Stimulated activated CD4-positive, alpha-beta T cell treated with anti-CD3 and anti-CD28 coated beads, Interleukin-1b, Interleukin-23, amount 100 ng/mL, for 48 hours (primary cell): ENCODE measurements around the gene TTC16.

Experiments used
- DNase-seq: peaks from one replicate; pipeline ENCODE4 v3.0.0-alpha.2; 2020

TTC16 gene

DNA sequence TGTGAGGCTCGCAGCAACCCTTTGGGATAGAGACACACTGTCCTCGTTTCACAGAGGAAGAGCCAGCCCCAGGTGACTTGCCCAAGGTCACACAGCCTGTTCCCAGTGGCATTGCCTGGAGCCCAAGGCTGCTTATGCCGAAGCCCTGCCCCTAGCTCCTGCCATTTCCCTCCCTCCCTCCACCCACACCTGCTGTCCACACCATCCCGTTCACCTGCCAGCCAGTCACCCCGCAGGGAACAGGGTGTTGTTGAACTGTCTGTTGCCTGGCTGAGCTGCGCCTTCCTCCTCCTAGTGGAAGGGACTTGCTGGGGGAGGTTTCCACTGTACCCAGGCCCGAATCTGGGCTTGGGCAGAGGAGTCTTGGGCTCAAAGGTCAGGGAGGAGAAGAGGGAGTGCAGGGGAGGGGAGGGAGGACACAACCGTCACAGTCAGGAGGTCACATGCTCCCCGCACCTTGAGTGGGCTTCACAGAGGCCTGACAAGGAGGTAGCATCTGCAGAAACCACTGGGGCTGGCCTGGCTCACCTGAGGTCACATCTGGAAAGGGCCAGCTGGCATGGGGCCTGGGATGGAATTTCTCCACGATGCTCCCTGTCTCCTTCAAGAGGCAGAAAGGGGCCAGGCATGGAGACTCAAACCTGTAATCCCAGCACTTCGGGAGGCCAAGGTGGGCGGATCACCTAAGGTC, 6.3 kb downstream of the TTC16 start:
- DNase-seq: no peak

DNA sequence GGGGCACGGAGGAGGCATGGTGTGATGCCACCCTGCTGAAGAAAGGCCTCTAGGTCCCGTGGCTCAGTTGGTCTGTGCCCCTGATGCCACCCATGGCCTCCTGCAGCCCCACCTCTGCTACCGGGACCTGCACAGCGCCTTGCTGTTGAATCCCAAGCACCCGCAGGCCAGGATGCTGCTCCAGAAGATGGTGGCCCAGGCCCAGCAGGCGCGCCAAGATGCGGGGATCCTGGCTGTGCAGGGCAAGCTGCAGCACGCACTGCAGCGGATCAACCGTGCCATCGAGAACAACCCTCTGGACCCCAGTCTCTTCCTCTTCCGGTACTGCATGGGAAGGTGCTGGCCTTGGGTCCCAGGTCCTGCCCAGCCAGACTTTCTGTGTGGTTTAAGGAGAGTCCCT, 7.1 kb downstream of the TTC16 start:
- no peak for DNase-seq

DNA sequence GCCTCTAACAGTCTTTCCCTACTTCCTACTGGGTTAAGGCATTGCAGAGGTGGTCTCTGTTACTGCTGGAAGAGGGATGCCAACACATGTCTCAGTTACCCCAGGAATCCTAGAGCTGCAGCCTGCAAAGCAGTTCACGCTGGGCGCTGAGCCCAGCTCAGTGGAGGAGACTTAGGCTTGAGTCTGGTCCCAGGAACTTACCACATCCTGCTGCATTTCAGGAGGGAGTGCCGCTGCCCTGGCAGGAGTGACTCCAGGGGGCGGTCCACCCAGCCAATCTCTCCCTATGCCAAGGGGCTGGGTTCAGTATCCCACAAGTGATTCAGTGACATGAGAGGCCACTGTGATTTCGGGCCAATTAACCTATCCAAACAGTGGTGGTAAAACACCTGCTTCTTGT, 7.6 kb downstream of the TTC16 start:
- no peak for DNase-seq

DNA sequence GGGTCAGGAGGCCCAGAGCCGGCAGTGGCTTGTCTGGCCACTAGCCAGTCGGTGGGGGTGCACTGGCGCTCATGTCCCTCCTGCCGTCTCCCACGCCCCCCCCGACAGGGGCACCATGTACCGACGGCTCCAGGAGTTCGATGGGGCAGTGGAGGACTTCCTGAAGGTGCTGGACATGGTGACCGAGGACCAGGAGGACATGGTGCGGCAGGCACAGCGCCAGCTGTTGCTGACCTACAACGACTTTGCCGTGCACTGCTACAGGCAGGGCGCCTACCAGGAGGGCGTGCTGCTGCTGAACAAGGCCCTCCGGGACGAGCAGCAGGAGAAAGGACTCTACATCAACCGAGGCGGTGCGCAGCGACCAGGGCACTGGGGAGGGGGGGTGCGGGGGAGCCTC, 8.1 kb downstream of the TTC16 start:
- DNase-seq: no peak

DNA sequence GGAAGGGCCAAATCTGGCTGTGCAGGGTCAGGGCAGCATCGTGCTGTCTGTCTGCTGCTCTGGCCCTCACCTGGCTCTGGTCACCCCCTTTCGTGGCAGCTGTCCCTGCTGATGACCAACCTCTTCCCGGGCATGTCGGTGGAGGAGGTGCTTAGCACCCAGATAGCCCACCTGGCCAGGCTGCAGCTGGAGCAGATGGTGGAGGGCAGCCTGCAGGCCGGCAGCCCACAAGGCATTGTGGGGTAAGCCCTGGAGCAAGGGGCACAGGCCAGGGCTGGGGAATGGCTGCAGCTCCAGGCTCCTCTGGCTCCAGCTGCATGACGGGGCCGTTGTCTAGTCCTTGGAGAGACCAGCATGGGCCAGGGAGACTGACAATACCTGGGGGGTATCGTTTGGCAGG, 11.0 kb downstream of the TTC16 start:
- no peak for DNase-seq

DNA sequence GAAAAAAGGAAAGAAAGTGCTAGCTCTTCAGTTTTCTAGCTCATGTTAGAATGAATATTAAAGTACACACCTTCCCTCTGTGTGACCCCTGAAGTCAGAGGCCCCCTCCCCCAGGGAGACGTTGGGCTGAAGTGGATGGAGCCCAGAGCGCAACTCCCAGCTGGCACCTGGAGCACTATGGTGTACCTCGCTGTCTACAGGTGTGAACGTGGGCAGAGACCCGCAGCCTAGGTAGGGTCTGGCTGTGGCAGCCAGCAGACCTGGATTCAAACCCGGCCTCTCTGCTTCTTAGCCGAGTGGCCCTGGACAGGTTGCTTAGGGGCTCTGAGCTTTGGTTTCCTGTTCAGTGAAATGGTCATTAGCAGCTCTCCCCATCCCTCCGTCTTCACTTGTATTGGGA, 12.9 kb downstream of the TTC16 start:
- DNase-seq: no peak

DNA sequence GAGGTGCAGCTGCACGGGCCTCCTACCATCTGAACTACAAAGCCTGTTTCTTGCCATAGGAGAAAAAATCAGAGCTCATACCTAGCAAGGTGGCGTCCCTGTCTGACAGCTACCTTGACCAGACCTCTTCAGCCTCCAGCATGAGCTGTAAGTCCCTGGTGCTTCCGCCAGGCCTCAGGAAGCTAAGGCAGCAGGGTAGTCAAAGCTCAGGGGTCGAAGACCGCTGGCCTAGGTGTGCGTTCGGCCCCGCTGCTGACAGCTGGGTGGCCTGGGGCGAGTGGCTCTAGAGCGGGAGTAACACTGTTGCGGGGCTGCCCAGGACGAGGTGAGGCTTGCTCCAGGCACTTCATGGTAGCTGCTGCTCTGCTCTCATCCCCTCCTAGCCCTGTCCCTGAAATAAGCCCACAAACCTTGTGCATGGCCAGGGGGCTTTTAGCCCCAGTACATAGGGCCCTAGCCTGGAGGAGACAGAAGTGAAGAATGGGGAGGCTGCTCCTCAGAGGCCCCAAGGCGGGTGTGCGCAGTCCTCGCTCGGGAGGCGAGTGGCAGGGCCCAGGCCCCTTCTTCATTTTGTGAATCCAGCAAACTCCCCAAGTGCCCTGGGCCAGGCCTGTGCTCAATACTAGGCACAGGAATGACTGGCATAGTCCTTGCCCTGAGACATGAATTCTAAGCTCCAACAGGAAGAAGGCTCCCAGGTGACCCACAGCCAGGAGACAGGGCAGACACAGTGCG, 13.8 kb downstream of the TTC16 start:
- DNase-seq: no peak

DNA sequence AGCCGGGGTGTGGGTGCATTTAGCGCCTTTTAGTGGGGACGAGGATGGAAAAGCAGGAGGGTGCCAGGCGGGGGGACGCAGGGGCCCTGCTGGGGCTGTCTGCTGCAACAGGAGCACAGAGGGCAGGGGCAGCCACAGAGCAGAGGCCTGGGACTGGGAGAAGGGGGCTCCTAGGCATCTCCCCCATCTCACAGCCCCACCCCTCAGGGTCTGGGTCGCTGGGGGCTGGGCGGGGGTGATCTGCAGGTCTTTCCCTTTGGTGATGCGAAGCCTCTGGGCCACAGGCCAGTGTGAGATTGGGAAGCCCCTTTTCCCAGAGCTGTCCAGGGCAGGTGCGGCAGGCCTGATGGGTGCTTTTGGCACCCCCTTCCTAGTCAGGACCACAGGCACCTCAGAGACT, 14.4 kb downstream of the TTC16 start:
- DNase-seq: no peak

DNA sequence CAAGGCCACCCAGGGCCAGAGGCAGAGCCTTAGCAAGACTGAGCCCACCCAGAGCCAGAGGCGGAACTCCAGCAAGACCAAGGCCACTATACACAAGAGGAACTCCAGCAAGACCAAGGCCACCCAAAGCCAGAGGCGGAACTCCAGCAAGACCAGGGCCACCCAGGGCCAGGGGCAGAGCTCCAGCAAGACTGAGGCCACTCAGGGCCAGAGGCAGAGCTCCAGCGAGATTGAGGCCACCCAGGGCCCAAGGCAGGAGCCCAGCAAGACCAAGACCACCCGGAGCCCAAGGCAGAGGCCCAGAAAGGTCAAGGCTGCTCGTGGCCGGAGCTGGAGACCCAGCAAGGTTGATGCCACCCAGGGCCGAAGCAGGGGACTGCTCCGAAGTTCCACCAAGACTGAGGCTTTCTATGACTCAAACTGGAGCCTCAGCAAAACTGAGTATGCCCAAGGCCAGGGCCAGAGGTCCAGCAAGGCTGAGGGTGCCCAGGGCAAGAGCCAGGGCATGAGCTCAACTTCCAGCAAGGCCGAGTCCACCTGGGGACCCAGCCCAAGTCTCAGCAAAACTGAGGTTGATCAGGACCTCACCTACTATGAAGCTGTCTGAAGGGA, 15.0 kb downstream of the TTC16 start:
- no peak for DNase-seq

DNA sequence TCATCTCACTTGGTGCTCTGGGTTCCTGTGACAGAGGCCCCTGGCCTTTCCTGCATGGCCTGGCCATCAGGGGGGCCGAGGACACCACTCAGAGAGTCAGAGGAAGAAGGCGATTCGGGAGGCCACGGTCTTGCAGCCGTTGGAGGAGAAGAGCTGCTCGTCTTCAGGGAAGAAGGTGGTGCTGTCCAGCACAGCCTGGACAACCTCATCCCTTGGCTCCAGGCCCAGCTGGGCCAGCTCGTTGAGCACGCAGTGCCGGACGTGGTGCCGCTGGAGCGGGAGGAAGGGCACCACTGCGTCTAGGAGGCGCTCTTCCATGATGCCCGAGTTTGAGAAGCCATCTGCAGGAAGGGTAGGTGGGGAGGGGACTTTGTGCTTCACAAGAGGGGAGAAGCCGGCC, 16.1 kb downstream of the TTC16 start:
- no peak for DNase-seq

DNA sequence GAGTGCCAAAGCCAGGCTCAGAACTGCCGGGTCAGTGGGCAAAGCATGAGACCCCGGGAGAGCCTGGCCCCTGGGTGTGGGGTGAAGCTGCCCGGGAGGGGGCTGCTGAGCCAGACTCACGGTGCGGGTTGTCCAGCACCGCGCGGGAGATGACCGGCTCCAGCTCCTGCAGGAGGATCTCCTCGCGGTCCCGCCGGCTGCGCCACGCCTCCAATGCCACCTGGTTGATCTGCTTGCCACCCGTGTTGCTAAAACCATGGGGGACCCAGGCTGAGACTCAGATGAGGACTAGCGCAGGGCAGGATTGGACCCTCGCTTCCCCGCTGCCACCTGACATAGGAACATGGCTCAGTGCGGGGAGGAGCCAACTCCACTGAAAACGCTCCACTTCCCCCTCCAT, 16.6 kb downstream of the TTC16 start:
- no peak for DNase-seq

DNA sequence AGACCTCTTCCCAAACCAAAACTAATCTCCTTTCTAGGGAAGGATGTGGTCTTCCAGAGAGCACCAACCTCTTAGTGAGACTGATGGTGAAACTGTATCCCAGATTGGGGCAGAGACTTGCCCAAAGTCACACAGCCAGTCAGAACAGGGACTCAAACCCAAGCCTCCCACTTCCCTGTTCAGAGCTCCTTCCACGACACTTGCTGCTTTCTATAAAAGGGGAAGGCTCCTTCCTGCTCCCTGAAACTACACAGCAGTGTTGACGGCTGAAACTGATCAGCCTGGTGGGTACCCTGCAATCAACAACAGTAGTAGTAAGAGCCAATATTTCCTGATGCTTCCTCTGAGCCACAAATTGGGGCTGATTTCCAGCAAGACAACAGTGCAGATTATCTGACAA, 17.7 kb downstream of the TTC16 start:
- no peak for DNase-seq

DNA sequence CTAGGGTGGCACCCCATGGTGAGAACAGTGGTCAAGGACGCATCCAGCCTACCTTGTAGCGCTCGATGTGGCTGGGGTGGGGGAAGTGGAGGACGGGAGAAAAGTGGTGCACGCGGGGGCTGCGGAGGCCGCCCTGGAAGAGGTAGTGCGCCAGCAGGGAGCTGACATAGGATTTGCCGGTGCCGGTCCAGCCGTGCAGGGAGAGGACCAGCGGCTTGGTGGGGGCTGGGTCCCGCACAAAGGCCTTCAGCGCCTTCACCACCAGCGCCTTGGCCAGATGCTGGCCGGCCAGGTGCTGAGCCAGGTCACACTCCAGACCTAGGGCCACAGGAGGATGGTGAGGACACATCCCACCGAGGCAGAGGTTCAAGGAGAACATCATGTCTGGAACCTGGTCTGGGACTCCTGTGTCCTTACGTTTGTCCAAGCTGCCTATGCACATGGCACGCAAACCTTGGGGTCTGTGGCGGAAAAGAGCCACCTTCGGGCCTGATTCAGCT, 18.4 kb downstream of the TTC16 start:
- DNase-seq: no peak

DNA sequence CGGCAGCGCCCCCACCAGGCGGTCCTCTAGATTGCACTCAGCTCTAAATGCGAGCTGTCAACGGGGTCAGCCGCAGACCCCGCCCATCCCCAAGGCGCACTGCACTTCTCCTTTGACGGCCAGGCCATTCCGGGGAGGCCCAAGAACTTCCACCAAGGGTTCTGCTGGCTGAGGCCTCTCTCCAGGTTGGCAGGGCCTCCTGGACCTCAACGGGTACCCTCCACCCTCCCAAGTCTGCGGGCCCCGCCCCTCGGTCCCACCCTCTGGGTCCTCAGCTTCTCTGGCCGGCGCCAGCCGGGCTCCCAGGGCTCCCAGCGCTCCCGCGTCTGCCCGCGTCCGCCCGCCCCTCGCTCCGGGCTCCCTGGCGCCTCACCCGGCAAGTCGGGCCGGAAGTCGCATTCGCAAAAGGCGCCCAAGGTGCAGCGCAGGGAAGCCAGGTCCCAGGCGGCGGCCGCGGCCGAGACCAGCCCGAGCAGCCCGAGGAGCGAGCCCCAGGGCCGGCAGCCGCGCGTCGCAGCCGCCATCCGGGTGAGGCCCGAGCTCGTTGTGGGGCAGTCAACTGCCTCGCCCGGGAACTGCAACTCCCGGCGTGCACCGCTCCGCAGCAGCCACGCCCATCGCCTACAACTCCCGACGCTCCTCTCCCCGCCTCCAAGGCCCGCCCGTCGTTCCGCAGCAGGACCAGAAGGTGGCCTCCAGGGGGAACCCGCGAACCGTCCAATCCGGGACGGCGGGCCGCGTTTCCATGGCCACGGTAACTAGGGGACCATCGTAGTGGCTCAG, 19.1 kb downstream of the TTC16 start, which contains the start of gene TOR2A:
TSS of gene TOR2A (minus strand) at position 548 of the 783 bp plus-strand sequence. CDS start at position 524, 24 bp downstream.
- peak; percentile 97 for DNase-seq

DNA sequence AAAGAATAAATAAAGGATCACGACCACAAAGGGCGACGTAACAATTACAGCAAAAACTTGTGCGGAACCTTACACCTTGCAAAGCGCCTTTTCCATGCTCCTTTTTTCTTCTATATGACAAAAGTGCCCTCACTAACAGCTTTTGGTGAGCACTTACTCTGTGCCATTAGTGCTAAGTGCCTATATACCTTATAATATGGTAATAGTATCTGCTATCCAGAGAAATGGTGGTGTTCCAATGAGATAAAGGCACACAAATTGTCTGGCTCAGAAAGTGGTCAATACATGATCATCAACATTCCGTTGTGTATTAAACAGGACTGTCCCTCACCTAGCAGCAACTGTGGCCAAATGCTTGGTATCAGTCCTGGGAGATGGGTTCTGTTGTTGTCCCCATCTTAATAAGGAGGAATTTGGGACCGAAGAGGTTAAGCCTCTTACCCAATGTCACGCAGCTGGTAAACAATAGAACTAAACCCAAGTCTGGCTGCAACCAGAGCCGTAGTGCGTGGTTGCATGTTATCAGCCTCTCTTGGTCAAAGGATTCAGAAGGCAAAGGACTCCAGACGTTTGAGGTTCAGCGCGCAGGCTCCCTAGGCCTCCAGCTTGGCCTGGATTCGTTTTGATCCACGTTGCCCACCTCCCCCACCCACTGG, 19.8 kb downstream of the TTC16 start:
- no peak for DNase-seq

DNA sequence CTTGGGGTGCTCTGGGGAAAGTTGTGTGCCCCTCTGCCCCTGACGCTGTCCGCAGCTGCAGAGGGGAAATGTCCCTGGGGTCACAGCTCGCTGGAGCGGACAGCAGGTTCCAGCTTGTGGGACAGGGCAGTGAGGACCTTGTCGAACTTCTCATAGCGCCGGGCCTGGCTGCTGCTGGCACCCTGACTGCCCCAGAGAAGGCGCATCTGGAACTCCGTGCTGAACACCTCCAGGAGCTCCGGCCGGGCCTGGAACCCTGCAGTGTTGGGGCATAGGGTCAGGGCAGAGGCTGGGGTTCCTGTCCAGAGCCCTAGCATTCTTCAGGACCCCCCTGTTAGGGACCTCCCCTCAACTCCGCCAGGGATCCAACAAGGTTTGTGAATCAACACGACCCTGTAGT, 22.8 kb downstream of the TTC16 start:
- DNase-seq: no peak

DNA sequence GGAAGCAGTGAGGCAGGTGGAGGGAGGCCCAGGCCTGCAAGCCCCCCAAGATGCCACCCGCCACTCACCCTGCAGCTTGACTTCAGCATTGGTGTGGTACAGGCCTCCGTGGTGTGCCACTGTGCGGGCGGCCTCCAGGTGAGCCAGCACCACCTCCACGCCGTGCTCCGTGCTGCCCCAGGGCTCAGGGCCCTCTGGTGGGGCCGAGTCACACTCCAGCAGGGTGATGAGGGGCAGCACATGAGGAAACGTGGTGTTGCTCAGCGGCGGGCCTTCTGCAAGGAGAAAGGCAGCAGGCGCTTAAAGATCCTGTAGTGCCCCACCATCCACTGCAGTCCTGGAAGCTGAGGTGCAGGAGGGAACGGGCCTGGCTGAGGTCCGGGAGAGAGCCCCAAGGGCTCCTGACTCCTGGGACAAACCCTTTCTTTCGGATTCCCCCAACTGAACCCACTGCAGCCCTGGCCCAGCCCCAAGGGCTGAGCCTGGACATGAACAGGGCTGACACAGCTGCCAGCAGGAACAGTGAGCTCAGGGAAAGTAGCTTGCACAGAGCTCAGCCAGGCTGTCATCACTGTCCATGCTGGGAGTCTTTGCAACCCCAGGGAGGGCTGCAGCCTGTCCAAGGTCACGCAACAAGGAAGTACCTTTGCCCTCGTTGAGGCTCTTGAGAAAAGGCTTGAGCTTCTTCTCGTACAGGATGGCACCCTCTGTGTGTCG, 23.9 kb downstream of the TTC16 start:
- no peak for DNase-seq

DNA sequence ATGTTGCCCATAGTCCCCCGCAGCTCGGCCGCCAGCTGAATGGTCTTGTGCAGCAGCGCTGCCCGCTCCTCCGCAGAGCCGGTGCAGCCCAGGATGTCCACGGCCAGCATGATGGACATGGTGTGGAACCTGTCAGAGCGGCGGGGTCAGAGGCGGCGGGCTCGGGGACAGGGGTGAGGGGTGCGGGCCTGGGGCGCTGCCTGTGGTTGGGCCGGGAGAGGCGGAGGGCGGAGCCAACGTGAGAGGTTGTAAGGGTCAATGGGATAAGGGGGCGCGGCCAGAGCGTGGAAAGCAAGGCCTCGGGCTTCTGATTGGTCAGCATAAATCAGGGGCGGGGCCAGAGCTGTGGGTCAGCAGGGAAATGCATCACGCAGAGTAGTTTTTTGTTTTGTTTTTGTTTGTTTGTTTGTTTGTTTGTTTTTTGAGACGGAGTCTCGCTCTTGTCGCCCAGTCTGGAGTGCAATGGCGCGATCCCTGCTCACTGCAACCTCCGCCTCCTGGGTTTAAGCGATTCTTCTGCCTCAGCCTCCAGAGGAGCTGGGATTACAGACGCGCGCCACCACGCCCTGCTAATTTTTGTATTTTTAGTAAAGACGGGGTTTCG, 26.1 kb downstream of the TTC16 start:
- no peak for DNase-seq

DNA sequence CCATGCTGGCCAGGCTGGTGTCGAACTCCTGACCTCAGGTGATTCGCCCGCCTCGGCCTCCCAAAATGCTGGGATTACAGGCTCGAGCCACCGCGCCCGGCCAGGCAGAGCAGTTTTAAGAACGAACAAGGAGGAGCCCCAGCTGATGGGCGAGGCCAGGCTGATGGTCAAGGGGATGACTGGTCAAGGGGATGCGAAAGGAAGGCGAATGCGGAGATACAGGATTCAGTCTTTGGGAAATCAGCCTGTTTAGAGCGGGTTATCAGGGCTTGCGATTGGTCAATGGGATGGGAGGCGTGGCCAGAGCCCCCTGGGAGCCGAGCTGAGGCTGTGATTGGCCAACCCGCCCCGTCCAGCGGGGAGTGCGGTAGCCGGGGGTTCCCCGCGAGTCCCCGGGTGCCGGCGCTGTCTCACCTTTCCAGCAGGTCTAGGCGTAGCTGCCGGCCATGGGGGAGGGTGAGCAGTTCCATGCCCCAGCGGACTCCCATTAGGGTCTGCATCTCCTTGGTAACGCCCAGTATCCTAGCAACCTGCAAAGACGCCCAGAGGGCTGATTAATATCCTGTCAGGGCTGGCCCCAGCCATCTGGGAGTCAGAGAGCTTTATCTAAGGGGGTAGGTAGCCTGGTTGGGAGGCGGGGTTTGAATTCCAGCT, 26.7 kb downstream of the TTC16 start:
- no peak for DNase-seq

DNA sequence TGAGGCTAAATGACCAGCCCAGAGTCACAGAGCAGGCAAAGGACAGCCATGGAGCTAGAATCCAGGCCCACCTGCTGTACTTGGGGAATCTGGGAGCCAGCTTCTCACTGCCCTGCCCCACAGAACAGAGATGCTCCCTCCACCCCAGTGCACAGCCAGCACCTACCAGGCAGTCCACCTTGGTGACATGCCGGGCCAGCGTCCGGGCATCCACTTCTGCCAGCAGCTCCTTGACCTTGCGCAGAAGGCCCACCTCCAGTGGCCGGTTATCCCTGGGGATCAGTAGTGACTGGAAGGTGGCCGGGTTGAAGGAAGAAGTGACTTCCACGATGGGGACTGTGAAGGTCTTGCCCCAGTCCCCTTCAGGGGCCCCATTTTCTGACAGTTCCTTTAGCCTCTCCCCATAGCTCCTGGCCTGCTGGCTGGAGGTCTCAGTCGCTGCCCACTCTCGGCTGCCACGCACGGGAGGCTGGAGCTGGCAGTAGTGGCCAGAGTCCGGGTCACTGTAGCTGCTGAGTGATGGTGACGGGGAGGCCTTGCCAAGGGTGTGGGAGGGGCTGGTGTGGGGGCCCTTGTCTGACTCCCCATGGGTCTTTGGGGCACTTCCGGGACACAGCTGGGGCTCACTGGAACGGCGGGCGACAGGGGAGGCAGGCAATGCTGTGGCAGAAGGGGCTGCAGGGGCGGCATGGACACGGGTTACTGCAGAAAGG, 28.7 kb downstream of the TTC16 start:
- DNase-seq: no peak
